GM19395 (cell line): ENCODE results near the gene KTN1.

Experiments used
- ATAC-seq: cut with Tn5 transposase; IDR thresholded peaks from one replicate; pipeline ENCODE4 v1.9.1; 2021; ENCODE audit warnings: mild to moderate bottlenecking, moderate library complexity; ENCODE audit not compliant: unreplicated experiment

Gene KTN1

DNA sequence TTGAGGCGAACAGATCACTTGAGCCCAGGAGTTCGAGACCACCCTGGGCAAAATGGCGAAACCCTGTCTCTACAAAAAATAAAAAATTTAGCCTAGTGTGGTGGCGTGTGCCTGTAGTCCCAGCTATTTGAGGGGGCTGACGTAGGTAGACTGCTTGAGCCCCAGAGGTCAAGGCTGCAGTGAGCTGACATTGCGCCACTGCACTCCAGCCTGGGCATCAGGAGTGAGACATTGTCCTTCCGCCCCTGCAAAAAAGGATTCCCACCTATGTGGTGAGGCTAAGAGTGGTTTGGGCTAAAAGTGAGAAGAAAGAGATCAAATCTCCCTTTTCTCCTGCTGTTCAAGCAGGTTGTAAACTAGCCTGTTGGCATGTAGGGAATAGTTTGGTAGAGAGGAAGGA, 5.0 kb upstream of the KTN1 start:
- no peak for ATAC-seq

DNA sequence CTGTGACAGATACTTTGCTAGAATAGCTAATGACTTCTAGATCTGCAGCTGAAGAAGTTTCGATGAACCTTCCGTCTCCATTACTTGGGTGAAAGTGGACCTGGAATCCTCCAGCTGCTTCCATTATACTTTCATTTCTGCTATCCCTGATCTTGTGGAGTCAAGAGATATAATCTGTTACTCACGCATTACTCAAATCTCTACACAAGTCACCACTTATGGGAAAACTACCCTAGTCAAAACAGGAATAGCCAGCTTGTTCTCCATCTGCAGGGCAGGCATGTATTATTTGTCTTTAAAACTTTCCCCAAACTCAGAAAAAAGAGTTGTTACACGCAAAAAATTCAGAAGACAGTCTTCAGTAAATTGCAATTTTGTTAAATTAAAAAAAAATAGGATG, 2.8 kb upstream of the KTN1 start:
- no peak for ATAC-seq

DNA sequence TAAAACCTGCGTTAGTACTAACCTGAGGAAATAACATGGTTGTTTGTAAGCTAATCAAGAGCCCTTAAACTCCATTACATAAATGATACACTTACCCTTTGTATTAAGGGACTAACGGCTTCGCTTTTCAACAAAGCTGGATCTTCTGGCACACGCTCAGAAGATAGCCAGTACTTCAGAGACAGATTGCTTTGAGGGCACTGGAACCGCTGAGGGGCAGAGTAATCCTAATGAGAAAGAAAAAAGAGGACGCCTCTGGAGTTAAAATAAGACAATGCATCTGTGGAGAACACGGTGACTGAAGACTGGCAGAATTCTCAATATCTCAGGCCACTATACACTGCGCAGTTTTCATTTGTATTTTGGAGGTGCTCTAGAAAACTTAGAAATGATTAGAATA, 1.5 kb upstream of the KTN1 start:
- no peak for ATAC-seq

DNA sequence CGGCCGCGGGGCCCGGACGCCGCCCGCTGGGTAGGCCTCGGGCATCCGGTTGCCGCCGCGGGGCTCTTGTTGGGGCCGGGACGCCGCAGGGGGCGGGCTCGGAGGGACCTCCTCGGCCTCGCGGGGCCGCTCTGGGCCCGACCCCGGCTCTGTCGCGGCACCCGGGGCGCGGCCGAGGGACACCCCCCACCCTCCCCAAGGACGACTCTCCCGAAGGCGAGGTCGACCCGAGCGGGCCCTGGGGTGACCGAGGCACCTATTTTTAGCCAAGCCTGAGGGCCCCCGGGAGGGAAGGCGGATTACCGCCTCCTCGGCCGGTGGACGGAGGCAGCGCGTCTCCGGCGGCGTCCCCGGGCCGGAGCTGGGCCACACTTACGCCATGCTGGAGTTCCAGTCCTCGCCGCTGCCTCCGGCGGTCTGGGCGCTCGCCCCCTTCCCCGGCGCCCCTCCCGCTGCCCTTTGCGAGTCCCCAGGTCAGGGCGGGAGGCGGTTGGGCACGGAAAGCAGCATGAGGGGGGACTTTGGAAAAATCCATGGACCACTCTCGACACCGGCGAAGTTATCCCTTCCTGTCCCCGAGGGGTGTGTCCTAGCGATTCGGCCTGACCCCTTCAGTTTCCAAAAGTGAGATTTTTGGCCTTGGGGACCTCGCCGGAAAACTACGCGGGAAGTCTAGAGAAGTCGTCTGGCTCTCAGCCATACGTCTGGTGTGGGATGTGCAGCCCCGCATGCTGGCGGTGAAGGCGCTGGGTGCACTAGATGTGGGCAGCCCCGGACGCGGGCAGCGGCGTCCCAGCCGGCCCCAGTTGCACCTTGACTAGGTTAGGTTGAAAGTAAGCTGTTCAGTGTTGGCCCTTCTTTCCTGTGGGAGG, 699 bp downstream of the KTN1 start:
- peak; percentile 41 for ATAC-seq

DNA sequence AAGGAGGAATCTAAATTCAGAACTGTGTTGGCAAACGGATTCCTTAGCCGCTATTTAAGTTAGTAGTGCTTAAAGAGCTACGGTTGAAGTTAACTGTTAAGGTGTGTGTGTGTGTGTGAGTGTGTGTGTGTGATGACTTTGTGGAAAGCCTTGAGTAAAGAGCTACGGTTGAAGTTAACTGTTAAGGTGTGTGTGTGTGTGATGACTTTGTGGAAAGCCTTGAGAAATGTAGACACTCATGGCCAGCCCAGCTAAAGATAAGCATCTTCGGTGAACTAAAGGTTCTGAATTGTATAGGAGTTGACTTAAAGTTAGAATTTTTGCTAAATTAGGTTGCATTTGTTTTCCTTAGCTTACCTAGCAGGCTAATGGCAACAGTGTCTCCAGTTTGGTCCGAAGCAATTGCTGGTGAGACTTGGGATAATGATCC, 1.4 kb downstream of the KTN1 start:
- no peak for ATAC-seq

DNA sequence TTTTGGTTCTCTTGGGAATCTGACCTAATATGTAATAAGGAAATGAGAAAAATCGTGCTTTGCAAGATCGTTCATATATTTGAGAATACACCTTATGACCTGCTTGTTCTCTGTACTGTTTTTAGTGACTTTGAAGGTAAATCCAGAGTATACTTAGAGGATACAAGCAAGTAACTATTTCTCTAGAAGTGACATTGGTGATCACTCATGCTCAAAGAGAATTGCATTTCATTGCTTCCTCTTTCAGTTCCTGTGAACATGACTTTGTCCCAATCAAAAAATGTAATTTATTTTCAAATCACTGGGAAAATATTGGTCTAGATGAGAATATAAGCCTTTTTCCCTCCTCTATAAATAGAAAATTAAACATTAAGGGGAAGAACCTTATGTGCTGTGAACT, 2.7 kb downstream of the KTN1 start:
- peak; percentile 40 for ATAC-seq

DNA sequence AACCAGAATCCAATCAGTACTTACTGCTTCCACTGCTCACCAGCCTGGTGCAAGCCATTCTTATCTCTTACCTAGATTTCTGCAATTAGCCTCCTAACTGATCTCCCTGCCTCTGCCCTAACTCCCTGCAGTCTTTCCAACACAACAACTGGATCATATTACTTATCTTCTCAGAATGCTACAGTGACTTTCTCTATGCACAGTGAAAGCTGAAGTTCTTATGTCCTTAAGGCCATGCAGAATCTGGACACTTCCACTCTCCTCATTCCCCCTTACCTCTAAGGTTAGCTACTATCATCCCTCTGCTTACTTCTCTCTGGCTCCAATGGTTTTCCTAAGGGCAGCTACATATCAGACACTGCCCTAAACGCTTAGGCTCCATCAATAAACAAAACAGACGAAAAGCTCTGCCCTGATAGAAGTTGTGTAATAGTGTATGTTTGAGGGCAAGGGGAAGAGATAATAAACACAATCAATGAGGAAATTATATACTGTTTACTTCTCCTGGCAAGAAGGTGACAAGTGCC, 4.0 kb downstream of the KTN1 start:
- no peak for ATAC-seq

DNA sequence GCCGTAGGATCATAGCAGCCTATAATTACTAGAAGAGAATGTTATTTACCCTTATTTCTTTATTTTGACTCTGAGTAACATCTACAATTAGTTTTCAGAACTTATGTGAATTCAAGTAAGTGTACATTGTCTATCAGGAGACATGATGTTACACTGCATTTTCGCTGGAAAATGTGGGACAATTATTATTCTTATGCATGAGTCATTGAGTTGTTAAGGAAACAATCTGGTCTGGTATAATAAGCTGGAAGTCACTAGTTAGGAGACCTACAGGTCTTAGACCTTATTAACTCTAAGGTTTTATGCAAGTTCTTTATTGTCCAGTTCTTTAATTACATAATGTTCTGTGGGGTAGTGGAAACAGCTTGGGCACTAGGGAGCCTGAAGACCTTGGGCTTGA, 5.8 kb downstream of the KTN1 start:
- ATAC-seq: no peak

DNA sequence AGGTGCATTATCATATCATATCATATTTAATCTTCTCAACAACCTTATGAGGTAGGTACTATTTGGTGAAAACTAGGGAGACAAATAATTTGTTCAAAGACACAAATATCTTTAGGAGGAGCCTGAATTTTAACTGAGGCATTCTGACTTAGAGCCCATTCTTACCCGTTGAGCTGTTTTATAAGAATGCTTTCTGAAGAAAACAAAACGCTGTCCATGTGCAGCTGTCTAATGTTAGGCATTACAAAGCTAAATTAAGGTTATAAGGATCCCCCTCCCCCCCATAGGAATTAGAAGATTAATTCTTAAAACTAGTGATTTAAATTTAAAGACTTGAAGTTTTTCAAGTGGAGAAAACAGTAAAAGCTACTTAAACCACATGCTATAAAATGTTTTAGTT, 6.4 kb downstream of the KTN1 start:
- ATAC-seq: no peak

DNA sequence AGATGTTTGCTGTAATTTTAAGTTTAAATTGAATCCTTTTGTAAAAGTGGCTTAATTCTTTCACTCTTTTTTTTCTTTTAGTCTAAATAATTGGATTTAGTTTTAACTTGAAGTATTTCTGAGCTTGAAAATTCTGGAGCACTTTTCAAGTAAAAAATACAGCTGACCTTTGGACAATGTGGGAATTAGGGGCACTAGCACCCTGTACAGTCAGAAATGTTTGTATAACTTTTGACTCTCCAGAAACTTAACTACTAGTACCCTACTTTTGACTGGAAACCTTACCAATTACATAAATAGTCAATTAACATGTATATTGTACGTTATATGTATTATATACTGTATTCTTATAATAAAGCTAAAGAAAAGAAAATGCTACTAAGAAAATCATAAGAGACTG, 7.8 kb downstream of the KTN1 start:
- no peak for ATAC-seq

DNA sequence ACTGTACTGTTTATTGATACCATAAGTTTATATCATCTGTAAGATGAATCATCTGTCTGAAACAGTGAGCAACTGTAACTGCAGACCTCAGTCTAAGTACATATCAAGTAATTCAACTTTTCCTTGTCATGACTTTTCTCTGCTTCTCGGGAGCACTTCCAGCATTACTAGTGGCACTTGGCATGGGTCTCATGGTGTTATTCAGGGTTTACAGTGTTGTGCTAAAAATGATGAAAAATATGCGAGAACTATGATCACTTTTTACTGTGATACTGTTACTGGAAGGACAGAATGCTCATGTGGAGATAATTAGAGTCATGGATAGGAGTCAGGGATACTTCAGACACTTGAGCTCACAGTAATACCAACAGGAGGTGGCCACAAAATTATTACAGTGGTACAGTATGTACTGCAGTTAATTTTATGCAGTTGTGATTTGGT, 8.3 kb downstream of the KTN1 start:
- no peak for ATAC-seq

DNA sequence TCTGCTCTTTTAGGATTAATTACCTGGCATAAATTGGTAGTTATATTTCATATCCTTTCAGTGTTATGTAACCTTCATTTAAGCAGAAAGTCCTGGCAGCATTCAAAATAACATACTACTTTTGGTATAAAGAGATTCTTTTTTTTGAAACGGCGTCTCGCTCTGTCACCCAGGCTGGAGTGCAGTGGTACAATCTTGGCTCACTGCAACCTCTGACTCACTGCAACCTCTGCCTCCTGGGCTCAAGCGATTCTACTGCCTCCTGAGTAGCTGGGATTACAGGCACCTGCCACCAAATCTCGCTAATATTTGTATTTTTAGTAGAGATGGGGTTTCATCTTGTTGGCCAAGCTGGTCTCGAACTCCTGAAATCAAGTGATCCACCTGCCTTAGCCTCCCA, 9.2 kb downstream of the KTN1 start:
- no peak for ATAC-seq

DNA sequence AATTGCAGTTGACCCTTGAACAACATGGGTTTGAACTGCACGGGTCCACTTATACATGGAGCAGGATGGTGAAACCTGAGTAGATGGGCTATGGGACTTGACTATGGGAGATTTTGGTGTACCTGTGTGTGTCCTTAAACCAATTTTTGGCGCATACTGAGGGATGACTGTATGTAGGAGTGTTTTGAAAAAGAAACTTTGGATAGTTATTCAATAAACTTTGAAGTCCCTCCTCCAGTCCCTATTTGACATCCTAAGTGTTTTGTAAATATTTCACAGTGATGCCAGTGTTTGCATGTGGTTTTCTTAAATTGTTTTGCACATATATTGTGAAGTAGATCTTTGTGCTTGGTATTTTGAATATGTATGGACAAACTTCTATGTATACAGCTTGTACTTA, 12.4 kb downstream of the KTN1 start:
- ATAC-seq: no peak

DNA sequence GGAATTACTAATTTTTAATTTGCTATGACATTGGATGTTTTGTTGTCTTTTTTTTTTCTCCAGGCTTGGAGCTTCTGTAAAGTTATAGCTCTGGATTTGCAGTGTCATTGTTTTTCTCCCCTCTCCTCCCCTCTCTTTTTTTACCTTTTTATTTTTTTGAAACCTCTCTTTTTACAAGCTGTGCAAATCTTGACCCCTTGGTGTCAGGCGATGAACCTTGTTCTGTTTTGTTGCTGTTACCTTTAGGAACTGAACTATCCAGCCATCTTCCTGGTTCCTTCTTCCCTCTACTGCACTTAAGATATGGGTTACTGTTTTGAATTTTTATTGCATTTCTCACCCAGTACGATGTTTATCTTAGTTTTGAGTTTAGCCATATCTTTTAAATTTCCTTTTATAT, 13.7 kb downstream of the KTN1 start:
- no peak for ATAC-seq

DNA sequence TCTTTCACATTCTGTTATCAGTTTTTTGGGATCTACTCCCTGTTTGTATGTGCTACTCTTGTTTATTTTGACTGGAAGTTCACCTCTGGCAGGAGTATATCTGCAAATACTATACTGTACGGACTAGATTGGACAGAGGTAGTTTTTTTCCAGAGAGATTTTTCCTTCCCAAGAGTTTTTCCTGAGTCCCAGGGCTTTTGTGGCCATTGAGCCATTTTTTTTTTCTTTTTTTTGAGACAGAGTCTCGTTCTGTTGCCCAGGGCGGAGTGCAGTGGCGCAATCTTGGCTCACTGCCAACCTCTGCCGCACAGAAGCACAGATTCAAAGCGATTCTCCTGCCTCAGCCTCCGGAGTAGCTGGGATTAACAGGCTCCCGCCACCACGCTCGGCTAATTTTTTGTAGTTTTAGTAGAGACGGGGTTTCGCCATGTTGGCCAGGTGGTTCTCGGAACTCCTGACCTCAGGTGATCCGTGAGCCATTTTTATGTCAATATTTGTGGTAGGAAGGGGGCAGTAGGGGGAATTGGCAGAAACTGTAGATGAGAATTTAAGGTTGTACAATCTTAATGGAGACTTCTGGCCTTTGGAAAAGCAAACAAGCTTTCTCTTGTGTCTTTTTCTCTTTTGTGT, 19.4 kb downstream of the KTN1 start:
- no peak for ATAC-seq

DNA sequence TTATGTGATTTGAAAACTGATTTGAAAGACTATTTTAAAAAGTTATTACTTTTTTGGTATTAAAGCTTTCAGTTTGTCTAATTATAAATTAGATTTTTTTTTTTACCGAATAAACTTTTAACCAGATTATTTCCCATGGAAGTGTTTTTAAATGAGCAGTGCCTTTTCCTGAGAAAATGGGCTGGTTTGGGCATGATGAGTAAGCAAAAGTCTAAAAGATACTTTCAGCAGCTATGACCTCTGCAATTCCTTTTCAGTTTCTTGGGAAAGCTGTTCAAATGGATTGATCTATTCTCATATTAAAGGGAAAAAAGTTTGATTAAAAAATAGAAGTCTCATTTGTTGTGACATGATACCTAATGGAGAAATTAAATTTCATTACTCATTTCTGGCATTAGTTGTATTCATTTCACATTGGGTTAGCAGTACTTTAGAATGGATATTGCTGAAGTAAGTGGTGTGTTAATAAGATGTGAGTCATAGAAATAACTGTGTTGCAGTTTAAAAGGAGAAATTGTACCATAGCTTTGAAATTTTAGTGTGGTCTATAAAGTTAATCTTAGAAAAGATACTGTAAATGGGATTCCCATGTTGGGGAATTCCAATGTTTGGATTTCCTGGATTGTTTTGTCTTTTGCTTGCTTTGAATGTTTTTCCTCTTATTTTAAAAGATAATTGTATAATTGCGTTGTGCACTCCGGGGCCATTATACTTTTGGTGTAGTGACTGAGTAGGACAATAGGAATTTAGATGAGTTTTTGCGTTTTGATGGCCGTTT, 21.0 kb downstream of the KTN1 start:
- no peak for ATAC-seq

DNA sequence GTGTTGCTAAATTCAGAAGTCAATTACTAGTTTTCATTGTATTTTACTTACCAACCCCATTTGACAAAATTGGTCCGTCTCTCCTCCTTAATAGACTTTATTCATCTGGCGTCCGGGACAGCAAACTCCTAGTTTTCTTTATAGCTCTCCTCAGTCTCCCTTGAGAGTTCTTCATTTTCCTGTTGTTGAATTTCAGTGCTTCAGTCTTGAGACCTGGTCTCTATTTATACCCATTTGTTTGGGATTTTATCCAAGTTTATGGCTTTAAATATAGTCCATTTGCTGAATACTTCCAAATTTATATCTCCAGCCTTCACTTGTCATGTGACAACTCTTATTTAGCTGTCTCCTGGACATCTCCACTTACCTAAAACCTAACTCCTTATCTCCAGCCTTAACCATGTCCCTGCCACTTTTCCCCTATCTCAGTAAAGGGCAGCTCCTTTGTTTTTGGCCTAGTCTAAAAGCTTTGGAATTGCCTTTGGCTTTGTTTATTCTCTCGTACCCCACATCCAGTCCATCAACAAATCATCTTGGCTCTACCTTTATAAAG, 23.5 kb downstream of the KTN1 start:
- no peak for ATAC-seq

DNA sequence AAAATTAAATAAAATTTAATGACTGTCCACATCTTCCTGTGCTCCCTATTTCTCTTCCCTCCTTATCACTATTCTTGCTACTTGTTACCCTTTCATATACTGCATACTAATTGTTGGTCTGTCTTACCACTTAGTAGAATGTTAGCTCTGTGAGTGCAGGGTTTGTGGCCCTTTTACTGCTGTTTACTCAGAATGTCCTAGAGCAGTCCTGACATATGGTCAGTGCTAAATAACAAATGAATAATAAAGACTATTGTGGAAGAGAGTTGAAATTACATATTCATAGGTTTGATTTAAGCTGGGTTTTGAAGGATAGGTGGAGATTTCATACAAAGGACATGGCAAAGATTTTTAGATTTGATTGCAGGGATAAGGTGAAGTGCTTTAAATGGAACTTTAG, 24.5 kb downstream of the KTN1 start:
- ATAC-seq: no peak

DNA sequence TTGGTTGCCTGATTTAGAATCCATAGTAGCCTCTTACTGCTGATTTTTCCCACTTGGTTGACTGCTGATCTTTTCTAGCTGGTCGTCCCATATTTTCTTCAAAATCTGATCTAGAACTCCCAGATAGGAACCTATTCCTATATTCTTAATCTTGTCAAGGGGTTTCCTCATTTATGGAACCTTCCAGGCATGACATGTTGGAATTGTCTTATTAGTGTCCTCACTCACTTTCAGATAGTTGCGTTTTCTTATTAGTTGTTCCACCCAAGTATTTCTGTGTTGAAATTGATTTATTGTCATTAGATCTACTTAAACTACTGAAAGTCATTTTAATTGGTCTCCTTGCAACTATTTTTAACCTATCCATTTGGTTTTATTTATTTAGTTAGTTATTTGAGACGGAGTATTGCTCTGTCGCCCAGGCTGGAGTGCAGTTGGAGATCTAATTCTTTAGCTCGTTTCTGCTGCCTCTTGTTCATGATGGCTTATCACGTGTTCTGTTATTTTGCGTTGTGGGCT, 25.0 kb downstream of the KTN1 start:
- ATAC-seq: no peak

DNA sequence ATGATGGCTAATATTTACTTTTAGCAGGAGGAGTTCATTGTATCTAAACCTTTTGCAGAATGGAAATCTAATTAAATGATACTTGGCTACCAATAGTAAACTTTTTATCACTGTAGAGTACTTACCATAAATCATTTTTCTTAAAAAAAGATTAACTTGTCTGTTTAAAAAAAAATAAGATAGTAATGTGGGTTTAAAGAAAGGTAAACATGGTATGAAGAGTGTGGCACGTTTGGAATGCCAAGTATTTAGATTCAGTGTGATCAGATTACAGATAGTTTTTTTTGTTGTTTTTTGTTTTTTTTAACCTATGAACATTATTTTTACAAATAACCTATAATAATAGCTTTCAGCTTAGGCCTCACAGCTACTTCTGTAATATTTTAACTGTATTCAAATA, 25.8 kb downstream of the KTN1 start:
- no peak for ATAC-seq

DNA sequence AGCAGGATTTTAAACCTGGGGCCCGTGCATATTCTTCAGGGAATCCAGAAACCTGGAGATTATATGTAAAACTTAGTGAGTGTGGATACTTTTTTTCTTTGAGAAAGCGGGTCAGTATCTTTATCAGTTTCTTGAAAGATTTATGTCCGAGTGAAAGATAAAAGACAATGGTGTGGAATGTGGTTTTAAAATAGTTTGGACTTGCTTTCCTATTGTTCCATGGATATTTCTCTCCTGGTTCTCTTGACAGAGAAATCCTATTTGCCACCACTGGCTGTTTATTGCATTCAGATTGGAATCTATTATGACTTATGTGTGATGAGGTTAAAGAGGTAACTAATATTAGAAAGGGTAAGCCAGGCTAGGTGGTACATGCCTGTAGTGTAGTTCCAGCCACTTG, 27.4 kb downstream of the KTN1 start:
- ATAC-seq: no peak
